C4-2B (cell line): Measurements from ENCODE around the gene PTPRM.

Source experiments
- H3K27ac ChIP-seq: fragments of 450-650 bp; 2 replicates; pipeline ENCODE4 v1.5.1; 2017
- ZFX ChIP-seq: fragments of 450-650 bp; IDR thresholded peaks from 2 replicates; pipeline ENCODE4 v1.6.1; 2017
- TF ChIP-seq, protein P1 (sequence below): fragments of 450-650 bp; conservative IDR thresholded peaks from 2 replicates; pipeline ENCODE4 v1.5.1; 2017; ENCODE audit warnings: mild to moderate bottlenecking

PTPRM gene

DNA sequence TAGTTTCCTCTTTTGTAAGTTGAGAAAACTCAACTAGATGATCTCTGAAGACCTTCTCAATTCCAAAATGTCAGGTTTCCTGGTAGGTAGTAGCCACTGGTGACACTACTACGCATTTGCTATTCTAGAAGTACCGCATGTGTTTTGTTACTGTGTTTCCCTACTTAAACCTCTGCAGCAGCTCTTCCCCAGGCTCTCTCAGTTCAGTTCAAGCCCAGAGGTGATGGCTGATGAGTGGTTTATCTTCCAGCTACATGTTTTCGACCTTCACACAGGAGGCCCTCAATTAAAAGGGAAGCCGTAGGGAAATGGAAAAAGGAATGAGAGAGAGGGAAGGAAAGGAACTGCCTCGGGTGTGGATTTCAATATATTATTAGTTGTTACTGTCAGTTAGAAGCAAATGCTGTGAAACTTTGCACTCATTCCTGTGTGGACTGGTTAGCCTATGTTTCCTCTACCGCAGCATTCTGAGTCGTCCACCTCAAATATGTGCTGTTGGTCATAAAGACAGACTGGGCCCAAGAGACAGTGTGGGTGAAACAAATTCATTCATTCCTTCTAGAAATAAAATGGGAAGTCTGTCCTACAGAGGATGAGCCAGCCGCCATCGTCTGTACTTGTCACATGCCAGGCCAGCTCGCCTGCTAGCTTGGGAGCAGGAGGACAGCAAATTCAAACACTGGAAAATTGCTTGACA is 586.9 kb downstream of the PTPRM start:
- H3K27ac ChIP-seq, result no peak overlapping the region
- no peak for TF ChIP-seq ZFX
- TF ChIP-seq, protein P1, sequence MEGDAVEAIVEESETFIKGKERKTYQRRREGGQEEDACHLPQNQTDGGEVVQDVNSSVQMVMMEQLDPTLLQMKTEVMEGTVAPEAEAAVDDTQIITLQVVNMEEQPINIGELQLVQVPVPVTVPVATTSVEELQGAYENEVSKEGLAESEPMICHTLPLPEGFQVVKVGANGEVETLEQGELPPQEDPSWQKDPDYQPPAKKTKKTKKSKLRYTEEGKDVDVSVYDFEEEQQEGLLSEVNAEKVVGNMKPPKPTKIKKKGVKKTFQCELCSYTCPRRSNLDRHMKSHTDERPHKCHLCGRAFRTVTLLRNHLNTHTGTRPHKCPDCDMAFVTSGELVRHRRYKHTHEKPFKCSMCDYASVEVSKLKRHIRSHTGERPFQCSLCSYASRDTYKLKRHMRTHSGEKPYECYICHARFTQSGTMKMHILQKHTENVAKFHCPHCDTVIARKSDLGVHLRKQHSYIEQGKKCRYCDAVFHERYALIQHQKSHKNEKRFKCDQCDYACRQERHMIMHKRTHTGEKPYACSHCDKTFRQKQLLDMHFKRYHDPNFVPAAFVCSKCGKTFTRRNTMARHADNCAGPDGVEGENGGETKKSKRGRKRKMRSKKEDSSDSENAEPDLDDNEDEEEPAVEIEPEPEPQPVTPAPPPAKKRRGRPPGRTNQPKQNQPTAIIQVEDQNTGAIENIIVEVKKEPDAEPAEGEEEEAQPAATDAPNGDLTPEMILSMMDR, result no peak

DNA sequence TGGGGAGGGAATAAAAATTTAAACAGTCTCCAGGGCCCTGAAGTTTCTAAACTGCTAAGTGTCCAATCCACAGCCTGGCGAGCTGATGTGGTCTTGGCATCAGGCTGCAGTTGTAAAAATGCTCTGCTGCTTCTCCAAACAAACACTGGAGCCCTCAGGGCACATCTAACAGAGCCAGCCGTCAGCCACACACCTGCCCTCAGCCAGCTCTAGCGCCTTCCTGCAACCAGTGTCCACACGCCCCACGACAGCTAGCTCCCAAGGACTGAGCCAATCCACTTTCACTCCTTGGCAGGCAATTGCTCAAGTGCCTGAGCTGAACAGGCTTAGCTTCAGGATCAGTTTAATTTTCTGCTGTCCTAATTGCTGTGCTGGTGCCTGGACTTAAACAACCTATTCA is 595.7 kb downstream of the PTPRM start:
- no peak for TF ChIP-seq ZFX
- TF ChIP-seq, protein P1, result no peak
- no peak overlapping the region for H3K27ac ChIP-seq

DNA sequence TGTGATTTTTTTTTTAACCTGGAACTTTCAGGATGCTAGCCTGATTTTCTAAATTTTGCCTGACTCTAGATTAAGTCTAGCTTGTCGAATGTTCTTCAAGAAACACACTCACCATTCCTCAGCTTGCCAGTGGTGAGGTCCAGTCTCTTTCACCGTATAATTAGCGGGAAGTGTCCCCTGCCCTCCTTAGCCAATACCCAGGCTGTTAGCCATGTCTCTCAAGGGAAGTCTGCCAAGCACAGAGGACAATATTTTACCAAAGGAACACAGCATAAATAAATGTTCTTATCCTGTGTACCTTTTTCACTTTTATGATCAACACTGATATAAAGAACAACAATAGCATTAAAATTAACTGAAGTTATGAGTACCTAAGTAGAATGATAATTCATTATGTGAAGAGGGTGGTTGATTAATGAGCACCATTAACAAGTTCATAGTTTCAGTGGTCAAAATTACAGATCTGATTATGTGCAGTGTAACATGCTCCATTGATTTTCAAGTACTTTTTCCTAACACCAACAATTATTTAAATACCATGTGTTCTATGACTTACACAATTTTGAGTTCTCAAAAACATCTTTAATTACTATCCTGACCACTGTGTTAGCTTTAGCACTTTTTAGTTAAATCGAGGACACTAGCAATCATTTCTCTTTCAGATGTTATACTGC is 596.3 kb downstream of the PTPRM start:
- TF ChIP-seq, protein P1, result no peak
- no peak for TF ChIP-seq ZFX
- H3K27ac ChIP-seq, result no peak overlapping the region

DNA sequence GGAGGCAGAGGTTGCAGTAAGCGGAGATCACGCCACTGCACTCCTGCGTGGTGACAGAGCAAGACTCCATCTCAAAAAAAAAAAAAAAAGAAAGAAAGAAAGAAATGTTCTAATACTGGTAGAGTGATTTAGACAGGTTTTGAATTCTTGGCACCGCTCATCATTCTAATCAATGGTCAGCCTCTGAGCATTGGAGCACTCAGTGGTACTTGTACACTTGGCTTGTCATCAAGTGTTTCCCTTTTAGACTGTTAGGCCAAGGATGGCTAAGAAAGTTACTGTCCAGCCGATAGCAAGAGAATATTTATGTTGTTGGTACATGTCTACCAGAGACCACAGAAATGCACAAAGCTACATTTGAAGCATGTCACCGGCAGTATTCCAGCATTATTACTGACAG is 598.0 kb downstream of the PTPRM start:
- TF ChIP-seq, protein P1, result no peak
- TF ChIP-seq ZFX, result no peak
- no peak overlapping the region for H3K27ac ChIP-seq

DNA sequence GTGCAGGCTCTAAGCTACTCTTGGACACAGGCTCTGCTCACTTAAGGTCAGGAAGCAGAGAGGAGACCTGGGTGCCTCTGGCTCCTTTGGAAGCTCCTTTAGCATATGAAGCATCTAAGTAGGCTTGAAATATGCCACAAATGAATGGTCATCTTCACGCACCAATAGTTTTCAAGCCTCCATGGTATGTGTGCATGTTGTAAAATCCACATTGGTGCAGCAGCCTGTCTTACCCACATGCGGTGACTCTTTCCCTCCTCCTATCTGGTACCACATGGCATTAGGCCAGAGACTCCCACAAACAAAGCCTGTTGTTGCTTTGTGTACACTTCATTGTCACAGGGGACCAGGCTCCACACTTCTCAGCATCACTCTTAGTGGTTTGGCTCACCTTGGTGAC is 599.9 kb downstream of the PTPRM start:
- no peak for TF ChIP-seq ZFX
- TF ChIP-seq, protein P1, result no peak

DNA sequence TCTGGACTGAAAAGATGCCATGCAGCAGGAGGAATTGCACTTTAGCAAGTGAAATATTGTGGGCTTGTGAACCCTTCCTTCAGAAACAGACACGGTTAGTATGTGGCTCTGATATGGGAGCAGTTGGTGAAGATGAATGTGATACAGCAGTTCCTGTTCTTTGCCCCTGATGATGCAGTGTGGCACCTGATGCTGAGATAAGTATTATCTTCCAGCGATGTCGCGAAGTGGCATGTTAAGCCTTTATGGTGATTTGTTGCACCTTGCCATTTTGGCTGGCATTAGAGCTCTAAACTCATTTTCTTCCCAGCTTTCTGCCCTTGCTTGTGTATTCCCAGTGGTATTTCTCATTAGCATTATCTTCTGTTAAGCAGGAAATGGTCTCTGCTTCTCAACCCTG is 600.6 kb downstream of the PTPRM start:
- H3K27ac ChIP-seq, result no peak overlapping the region
- no peak for TF ChIP-seq ZFX
- TF ChIP-seq, protein P1, result no peak

More for the DNA sequence above, 599.9 kb downstream of the PTPRM start:
- no peak overlapping the region for H3K27ac ChIP-seq

DNA sequence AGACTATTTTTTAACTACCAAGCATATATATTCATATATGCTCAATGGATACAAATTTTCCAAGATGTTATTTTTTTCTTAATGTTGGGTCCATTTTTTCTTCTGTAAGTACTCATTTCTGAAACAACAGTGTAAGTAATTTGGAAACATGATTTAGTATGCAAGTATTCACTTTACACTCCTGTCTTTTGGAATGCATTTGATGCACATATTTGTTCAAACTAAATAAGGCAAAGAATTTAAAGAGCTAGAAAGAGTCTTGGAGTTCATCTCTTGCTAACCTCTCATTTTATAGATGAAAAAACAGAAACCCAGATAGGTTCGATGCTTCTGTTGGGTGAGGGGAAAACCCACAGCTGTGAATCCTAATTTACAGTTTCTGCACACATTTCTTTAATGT is 602.6 kb downstream of the PTPRM start:
- TF ChIP-seq, protein P1, result no peak
- TF ChIP-seq ZFX, result no peak
- no peak overlapping the region for H3K27ac ChIP-seq
